ENCODE data around the gene KHSRP. TPM values are rescaled to one million over a fixed set of nuclear protein-coding genes. Genes with fewer than 3 reads are reported as not detected.

KHSRP gene
- total RNA-seq, 1 donor from 2014 or later, result 136 TPM

DNA sequence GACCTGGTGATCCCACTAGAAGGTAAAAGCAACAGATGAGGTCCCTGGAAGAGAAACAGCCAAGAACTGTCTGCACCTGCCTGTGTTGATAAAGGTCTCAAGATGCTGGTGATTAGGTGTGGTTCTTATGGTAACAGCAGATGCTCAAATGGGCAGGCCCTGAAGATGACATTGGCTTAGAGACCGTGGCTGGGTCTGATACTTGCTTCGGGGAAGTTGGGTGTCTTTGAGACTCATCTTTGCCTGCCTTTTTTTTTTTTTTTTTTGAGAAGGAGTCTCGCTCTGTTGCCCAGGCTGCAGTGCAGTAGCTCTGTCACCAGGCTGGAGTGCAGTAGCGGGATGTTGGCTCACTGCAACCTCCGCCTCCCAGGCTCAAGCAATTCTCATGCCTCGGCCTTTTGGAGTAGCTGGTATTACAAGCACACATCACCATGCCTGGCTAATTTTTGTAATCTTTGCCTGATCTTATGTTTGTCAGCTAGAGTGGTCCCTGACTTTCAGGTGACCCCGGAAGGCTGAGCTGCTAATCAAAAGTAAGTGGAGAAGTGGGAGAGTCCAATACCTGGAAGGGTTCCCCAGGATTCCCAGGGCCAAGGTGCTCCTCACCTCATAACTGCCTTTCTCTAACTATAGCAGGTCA, 27.1 kb upstream of the KHSRP start:
- no peak overlapping the region for H3K4me3 Mint-ChIP-seq
- no peaks in the 10 kb centered on the region for H3K27me3 Mint-ChIP-seq (ENCODE audit: insufficient read depth, low read depth)
- no peaks in the 10 kb centered on the region for H3K4me1 ChIP-seq
- no peak for DNase-seq (ENCODE audit: low spot score)
- H3K4me1 Mint-ChIP-seq, result no peaks in the 10 kb centered on the region
- H3K9me3 ChIP-seq (ENCODE audit: low read depth), result no peaks in the 10 kb centered on the region
- H3K4me3 ChIP-seq, result no peak overlapping the region
- H3K9me3 Mint-ChIP-seq, result peaks cover 12% of the 10 kb centered on the region
- no peak overlapping the region for H3K9ac ChIP-seq
- TF ChIP-seq EZH2phosphoT487 (IDR thresholded peaks at IDR 0.05), result no peak
- TF ChIP-seq EZH2 (IDR thresholded peaks at IDR 0.05), result no peak
- TF ChIP-seq, protein P1, sequence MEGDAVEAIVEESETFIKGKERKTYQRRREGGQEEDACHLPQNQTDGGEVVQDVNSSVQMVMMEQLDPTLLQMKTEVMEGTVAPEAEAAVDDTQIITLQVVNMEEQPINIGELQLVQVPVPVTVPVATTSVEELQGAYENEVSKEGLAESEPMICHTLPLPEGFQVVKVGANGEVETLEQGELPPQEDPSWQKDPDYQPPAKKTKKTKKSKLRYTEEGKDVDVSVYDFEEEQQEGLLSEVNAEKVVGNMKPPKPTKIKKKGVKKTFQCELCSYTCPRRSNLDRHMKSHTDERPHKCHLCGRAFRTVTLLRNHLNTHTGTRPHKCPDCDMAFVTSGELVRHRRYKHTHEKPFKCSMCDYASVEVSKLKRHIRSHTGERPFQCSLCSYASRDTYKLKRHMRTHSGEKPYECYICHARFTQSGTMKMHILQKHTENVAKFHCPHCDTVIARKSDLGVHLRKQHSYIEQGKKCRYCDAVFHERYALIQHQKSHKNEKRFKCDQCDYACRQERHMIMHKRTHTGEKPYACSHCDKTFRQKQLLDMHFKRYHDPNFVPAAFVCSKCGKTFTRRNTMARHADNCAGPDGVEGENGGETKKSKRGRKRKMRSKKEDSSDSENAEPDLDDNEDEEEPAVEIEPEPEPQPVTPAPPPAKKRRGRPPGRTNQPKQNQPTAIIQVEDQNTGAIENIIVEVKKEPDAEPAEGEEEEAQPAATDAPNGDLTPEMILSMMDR (IDR thresholded peaks at IDR 0.05), result no peak
- H3K79me2 ChIP-seq (ENCODE audit: low read depth), result no peaks in the 10 kb centered on the region
- H3K27ac ChIP-seq, result no peak overlapping the region
- H3K27ac Mint-ChIP-seq, result no peak overlapping the region
- H3F3A ChIP-seq (ENCODE audit: low read depth), result no peaks in the 10 kb centered on the region
- H3K27me3 ChIP-seq, result no peaks in the 10 kb centered on the region
- H3K4me2 ChIP-seq, result no peak overlapping the region
- H3K36me3 Mint-ChIP-seq, result peaks cover 46% of the 10 kb centered on the region
- H4K20me1 ChIP-seq (ENCODE audit: low read depth), result no peaks in the 10 kb centered on the region
- no peak overlapping the region for H2AFZ ChIP-seq (replicated peaks)
- no peaks in the 10 kb centered on the region for H3K36me3 ChIP-seq

DNA sequence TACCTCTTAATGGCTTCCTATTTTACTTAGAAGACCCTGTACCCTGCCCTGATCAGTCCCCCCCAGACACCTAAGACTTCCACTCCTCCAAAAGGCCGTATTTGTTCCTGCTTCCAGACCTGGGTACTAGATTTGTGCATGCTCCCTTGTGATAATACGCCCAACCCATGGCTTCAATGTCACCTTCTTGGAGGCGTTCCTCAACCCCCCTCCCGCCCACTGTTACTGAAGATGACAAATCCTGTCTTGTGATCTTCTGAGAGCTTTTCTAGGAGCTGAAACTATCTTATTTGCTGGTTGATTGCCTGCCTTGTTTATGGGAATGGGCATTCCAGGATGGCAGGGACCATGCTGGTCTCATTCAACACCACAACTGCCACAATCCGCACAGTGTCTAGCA, 25.6 kb upstream of the KHSRP start:
- H2AFZ ChIP-seq (replicated peaks), result no peak overlapping the region
- no peaks in the 10 kb centered on the region for H3K27me3 ChIP-seq
- no peaks in the 10 kb centered on the region for H3K36me3 ChIP-seq
- no peak overlapping the region for H3K27ac Mint-ChIP-seq
- H3K9me3 ChIP-seq (ENCODE audit: low read depth), result no peaks in the 10 kb centered on the region
- no peak overlapping the region for H3K4me2 ChIP-seq
- H3K27ac ChIP-seq, result no peak overlapping the region
- no peaks in the 10 kb centered on the region for H3K4me1 Mint-ChIP-seq
- no peaks in the 10 kb centered on the region for H3K27me3 Mint-ChIP-seq (ENCODE audit: insufficient read depth, low read depth)
- no peaks in the 10 kb centered on the region for H3K4me1 ChIP-seq
- H3K36me3 Mint-ChIP-seq, result peaks cover 48% of the 10 kb centered on the region
- DNase-seq (ENCODE audit: low spot score), result no peak
- no peak overlapping the region for H3K9ac ChIP-seq
- H3K4me3 Mint-ChIP-seq, result no peak overlapping the region
- H3F3A ChIP-seq (ENCODE audit: low read depth), result no peaks in the 10 kb centered on the region
- H3K4me3 ChIP-seq, result no peak overlapping the region
- no peaks in the 10 kb centered on the region for H4K20me1 ChIP-seq (ENCODE audit: low read depth)
- no peaks in the 10 kb centered on the region for H3K79me2 ChIP-seq (ENCODE audit: low read depth)
- TF ChIP-seq, protein P1 (IDR thresholded peaks at IDR 0.05), result no peak
- TF ChIP-seq EZH2phosphoT487 (IDR thresholded peaks at IDR 0.05) (no peak), EZH2 (IDR thresholded peaks at IDR 0.05) (no peak)
- H3K9me3 Mint-ChIP-seq, result peaks cover 9% of the 10 kb centered on the region

DNA sequence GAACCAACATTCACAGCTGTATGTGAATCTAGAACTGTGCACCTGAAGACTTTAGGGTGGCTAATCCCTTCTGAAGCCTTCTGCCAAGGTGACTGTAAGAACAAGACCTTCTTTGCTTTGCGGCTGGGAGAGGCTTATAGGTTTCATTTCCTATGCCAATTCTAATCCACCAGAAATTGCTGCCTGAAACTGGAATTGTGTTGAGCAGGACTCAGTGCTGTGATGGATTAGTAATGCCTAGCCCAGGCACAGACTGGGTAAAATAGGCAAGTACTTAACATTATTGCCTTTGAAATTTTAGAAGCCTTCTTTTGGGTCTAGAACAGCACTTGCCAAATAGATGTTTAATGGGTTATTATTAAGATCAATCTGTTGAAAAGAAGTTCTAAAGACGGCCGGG, 23.4 kb upstream of the KHSRP start:
- Histone ChIP-seq H2AFZ (replicated peaks) (no peak overlapping the region), H3K79me2 (ENCODE audit: low read depth) (no peaks in the 10 kb centered on the region), H3K9ac (no peak overlapping the region), H3F3A (ENCODE audit: low read depth) (no peaks in the 10 kb centered on the region), H3K9me3 (ENCODE audit: low read depth) (no peaks in the 10 kb centered on the region), H3K36me3 (no peaks in the 10 kb centered on the region), H4K20me1 (ENCODE audit: low read depth) (no peaks in the 10 kb centered on the region), H3K4me2 (no peak overlapping the region), H3K27me3 (no peaks in the 10 kb centered on the region), H3K27ac (no peak overlapping the region), H3K4me1 (no peaks in the 10 kb centered on the region), H3K4me3 (no peak overlapping the region)
- Mint-ChIP-seq H3K36me3 (peaks cover 34% of the 10 kb centered on the region), H3K27ac (no peak overlapping the region), H3K27me3 (ENCODE audit: insufficient read depth, low read depth) (no peaks in the 10 kb centered on the region), H3K4me3 (no peak overlapping the region), H3K9me3 (no peaks in the 10 kb centered on the region), H3K4me1 (no peaks in the 10 kb centered on the region)
- TF ChIP-seq, protein P1 (IDR thresholded peaks at IDR 0.05), result no peak
- TF ChIP-seq EZH2phosphoT487 (IDR thresholded peaks at IDR 0.05) (no peak), EZH2 (IDR thresholded peaks at IDR 0.05) (no peak)
- DNase-seq (ENCODE audit: low spot score), result no peak
